Duodenal mucosa (tissue), 2 donors: Measurements from ENCODE around the gene KRTAP4-6.
"Not testable (repeated sequence)": the region's sequence is repeated elsewhere in the genome, so short reads cannot be mapped to it uniquely, and the experiment has no call there.

Source experiments
- H3K27ac ChIP-seq: one replicate; pipeline ENCODE4 v1.7.0; 2013; ENCODE audit warnings: low read depth, low read length
- H3K27me3 ChIP-seq, 2 donors: one replicate each; pipeline ENCODE4 v1.7.0; 2013; ENCODE audit warnings: low read length in 2 of 2, control low read depth in 1 of 2; ENCODE audit not compliant: insufficient read depth in 2 of 2, control insufficient read depth in 1 of 2
- H3K36me3 ChIP-seq, 2 donors: one replicate each; pipeline ENCODE4 v1.7.0; 2013; ENCODE audit warnings: low read length in 2 of 2, control low read depth in 1 of 2; ENCODE audit not compliant: insufficient read depth in 2 of 2, control insufficient read depth in 1 of 2
- H3K4me1 ChIP-seq, 2 donors: one replicate each; pipeline ENCODE4 v1.7.0; 2013; ENCODE audit warnings: low read length in 2 of 2, control low read depth in 1 of 2; ENCODE audit not compliant: insufficient read depth in 2 of 2, control insufficient read depth in 1 of 2
- H3K4me3 ChIP-seq, 2 donors: one replicate each; pipeline ENCODE4 v1.7.0; 2013; ENCODE audit warnings: low read length in 2 of 2, low read depth in 1 of 2
- H3K9ac ChIP-seq, 2 donors: one replicate each; pipeline ENCODE4 v1.7.0; 2013; ENCODE audit warnings: low read length in 2 of 2, low read depth in 1 of 2
- H3K9me3 ChIP-seq, 2 donors: one replicate each; pipeline ENCODE4 v1.7.0; 2013; ENCODE audit warnings: low read length in 2 of 2, control low read depth in 1 of 2; ENCODE audit not compliant: control insufficient read depth in 1 of 2

The KRTAP4-6 gene

DNA sequence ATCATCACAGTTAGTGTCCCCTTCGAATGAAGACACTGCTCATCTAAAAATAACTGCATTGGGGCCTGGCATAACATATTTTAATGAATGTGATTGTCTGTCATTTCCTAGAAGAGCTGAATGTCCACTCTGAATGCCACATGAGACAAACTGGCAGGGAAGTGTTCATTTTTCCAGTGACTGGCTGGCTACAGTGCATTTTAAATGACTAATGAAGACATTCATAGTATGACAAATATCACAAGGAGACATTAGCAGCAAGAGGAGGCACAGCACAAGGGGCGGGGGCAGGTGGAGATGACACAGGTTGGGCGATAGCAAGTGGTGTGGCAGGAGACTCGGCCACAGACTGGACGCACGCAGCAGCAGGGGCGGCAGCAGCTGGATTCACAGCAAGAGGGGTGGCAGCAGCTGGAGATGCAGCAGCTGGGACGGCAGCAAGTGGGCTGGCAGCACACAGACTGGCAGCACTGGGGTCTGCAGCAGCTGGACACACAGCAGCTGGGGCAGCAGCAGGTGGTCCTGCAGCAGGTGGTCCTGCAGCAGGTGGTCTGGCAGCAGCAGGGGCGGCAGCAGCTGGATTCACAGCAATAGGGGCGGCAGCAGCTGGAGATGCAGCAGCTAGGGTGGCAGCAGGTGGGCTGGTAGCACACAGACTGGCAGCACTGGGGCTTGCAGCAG is 8.8 kb upstream of the KRTAP4-6 start:
- H3K27me3 ChIP-seq, H3K9me3 ChIP-seq, H3K9ac ChIP-seq, H3K36me3 ChIP-seq, H3K4me3 ChIP-seq, H3K27ac ChIP-seq, H3K4me1 ChIP-seq: not testable (repeated sequence)

DNA sequence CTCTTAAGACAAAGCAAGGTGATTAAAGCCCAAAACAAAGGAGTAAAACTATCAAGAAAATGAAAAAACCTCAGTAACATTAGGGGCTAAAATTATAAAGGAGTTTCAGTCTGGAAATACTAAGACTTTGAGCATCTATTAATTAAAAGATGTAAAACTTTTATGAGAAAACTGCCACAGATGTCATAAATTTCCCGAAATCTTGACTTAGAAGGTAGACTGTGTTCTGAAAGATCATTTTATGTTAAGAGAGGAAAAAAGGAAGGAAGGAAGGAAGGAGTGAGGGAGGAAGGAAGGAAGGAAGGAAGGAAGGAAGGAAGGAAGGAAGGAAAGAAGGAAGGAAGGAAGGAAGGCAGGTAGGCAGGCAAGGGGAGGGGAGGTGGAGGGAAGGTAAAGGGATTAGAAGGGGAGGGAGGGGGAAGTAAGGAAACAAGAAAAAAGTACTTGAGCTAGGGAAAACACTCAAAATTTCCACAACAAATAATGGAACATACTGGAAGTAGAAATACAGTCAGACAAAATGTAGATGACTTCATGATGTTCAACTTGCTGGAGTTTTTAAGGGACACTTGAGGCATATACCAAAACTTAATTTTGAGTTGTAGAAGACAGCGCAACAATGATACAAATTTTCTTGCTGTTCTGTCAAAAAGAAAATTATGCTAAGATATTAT is 7.3 kb upstream of the KRTAP4-6 start:
- Histone ChIP-seq H3K4me3 (no peak overlapping the region), H3K36me3 (no peaks in the 10 kb centered on the region), H3K9ac (no peak overlapping the region), H3K9me3 (peaks cover 0 to 6% of the 10 kb centered on the region in 2 donors), H3K27me3 (no peaks in the 10 kb centered on the region), H3K27ac (no peak overlapping the region), H3K4me1 (no peaks in the 10 kb centered on the region)

DNA sequence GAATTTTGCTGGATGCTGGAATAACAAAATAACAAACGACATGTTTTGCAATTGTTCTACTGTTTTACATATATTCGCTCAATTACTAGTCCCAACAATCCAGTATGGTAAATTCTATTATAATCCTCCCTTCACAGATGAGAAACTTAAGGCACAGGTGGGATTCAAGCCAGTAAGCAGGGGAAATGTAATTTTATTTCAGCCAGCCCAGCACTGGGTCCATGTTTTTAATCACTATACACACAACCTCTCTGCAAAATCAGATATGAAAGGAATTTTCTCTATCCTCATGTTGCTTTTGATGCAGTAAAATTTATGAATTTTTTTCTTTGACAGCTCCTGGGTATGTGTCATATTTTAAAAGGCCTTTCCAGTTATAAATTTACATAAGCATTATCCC is 4.9 kb upstream of the KRTAP4-6 start:
- Histone ChIP-seq H3K9ac (no peak overlapping the region), H3K4me3 (no peak overlapping the region), H3K36me3 (no peaks in the 10 kb centered on the region), H3K27ac (no peak overlapping the region), H3K27me3 (no peaks in the 10 kb centered on the region), H3K9me3 (peaks cover 0 to 6% of the 10 kb centered on the region in 2 donors), H3K4me1 (no peaks in the 10 kb centered on the region)

DNA sequence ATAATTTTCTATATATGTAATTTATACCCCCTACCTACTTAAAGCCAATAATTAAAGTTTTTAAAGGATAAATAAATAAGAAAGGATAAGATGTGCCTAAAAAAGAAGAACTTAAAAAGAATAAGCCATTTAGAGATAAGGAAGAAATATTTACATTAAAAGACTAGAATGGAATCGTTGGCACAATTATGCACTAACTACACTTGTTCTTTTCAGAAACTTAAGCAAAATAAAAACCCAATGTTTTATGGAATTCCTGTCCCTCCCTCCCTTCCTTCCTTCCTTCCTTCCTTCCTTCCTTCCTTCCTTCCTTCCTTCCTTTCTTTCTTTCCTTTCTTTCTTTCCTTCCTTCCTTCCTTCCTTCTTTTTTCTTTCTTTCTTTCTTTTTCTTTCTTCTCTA is 4.5 kb upstream of the KRTAP4-6 start:
- no peak overlapping the region for H3K9ac ChIP-seq
- H3K27me3 ChIP-seq, result no peaks in the 10 kb centered on the region
- H3K4me1 ChIP-seq, result no peaks in the 10 kb centered on the region
- H3K36me3 ChIP-seq, result no peaks in the 10 kb centered on the region
- H3K27ac ChIP-seq, result no peak overlapping the region
- H3K9me3 ChIP-seq, result peaks cover 0 to 6% of the 10 kb centered on the region in 2 donors
- no peak overlapping the region for H3K4me3 ChIP-seq

DNA sequence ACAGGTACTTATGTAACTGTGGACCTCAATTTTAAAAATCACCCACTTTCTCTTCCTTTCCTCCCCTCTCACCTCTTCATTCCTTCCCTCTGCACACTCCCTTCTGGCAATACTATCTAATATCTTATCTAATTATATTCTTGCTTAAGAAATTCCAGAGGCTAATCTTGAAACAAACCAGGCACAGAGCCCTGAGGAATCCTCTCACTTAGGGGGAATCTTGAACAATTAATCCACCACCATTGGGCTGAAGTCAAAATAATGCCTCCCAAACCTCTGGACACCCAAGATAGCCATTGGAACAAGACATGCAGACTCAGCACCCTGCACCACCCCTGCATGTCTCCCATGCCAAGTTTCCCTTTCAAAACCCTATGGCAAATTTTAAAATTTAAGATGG is 1.0 kb upstream of the KRTAP4-6 start:
- no peak overlapping the region for H3K4me3 ChIP-seq
- no peaks in the 10 kb centered on the region for H3K36me3 ChIP-seq
- H3K27me3 ChIP-seq, result no peaks in the 10 kb centered on the region
- H3K9me3 ChIP-seq, result peaks cover 0 to 6% of the 10 kb centered on the region in 2 donors
- no peak overlapping the region for H3K9ac ChIP-seq
- no peaks in the 10 kb centered on the region for H3K4me1 ChIP-seq
- H3K27ac ChIP-seq, result no peak overlapping the region

DNA sequence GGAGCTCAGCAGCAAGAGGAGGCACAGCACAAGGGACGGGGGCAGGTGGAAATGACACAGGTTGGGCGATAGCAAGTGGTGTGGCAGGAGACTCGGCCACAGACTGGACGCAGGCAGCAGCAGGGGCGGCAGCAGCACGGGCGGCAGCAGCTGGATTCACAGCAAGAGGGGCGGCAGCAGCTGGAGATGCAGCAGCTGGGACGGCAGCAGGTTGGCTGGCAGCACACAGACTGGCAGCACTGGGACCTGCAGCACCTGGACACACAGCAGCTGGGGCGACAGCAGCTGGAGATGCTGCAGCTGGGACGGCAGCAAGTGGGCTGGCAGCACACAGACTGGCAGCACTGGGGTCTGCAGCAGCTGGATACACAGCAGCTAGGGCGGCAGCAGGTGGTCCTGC is 479 bp downstream of the KRTAP4-6 start:
- not testable (repeated sequence) for H3K9me3 ChIP-seq, H3K27me3 ChIP-seq, H3K27ac ChIP-seq, H3K9ac ChIP-seq, H3K4me1 ChIP-seq, H3K36me3 ChIP-seq, H3K4me3 ChIP-seq

DNA sequence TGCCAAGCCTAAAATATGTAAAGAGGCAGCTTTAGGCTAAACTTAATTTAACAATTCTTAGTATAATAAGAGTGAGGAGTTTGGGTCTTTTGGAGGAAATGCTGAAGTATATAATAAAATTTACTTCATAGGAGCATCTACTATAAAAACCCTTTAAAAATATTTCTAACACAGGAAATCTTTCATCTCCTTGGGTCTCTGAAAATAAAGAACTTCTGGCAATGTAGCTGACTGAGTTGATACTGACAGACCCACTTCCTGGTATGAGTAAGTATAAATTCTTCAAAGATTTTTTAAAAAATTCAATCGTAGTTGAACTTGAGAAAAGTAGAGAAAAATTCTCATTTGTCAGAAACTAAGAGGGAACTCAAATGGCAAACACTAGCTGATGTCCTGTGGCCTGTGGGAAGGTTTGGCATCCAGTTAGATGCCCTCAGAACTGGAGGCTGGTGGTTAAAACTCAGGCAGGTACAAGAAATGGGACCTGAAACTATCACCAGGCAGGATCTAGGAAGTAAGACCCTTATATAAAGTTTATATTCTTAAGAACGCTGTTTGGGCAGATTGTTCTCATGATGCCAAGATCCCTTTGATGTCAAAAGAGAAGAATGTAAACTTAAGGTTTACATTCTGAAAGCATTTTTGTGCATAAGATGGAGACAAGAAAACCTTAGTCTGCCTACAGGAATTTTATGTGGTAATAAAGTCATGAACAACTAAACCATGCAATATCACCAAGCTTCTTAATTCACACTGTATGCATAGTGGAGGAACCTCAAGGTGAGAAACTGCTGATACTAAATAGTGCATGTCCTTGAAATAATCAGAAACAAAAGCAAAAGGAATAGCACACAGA is 6.2 kb downstream of the KRTAP4-6 start:
- H3K36me3 ChIP-seq, result no peaks in the 10 kb centered on the region
- no peaks in the 10 kb centered on the region for H3K4me1 ChIP-seq
- no peak overlapping the region for H3K27ac ChIP-seq
- no peak overlapping the region for H3K9ac ChIP-seq
- no peaks in the 10 kb centered on the region for H3K27me3 ChIP-seq
- H3K4me3 ChIP-seq, result no peak overlapping the region
- no peaks in the 10 kb centered on the region for H3K9me3 ChIP-seq

DNA sequence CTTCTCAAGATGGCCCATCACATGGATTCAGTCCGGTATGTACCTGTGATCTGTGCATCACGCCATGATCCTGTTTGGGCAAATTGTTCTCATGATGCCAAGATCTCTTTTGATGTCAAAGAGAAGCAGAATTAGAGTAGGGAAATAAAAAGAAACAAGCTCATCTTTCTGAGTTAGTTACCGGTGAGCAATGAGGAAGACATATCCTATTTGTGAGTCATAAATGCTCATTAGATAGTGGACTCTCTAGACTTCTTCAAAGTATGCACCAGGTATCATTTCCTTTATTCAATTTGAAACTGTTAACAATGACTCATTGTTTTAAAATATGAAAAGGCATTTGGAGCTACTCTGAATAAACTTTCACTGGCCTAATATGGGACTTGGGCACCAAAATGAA is 8.4 kb downstream of the KRTAP4-6 start:
- H3K4me1 ChIP-seq, result no peaks in the 10 kb centered on the region
- H3K4me3 ChIP-seq, result no peak overlapping the region
- H3K36me3 ChIP-seq, result no peaks in the 10 kb centered on the region
- no peaks in the 10 kb centered on the region for H3K27me3 ChIP-seq
- H3K9ac ChIP-seq, result no peak overlapping the region
- H3K27ac ChIP-seq, result no peak overlapping the region
- H3K9me3 ChIP-seq, result no peaks in the 10 kb centered on the region

DNA sequence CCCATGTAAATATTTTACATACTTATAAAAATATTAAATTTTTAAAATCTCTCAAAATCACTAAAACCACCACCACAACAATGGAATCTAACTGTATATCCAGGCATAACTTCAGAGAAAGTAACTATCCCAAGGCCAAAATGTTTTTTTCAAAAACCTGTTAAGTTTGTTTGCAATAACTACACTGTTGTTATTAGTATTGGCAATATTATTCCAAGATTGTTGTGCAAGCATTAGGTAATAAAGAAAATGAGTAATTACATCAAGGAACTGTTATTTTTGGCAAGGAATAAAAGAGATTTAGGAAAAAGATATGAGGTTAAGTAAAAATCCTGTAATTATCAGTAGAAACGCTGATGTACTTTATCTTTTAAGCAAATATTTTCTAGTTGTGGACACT is 13.0 kb downstream of the KRTAP4-6 start:
- no peaks in the 10 kb centered on the region for H3K27me3 ChIP-seq
- no peak overlapping the region for H3K4me3 ChIP-seq
- H3K9me3 ChIP-seq, result no peaks in the 10 kb centered on the region
- H3K36me3 ChIP-seq, result no peaks in the 10 kb centered on the region
- no peak overlapping the region for H3K9ac ChIP-seq
- H3K4me1 ChIP-seq, result no peaks in the 10 kb centered on the region
- no peak overlapping the region for H3K27ac ChIP-seq

DNA sequence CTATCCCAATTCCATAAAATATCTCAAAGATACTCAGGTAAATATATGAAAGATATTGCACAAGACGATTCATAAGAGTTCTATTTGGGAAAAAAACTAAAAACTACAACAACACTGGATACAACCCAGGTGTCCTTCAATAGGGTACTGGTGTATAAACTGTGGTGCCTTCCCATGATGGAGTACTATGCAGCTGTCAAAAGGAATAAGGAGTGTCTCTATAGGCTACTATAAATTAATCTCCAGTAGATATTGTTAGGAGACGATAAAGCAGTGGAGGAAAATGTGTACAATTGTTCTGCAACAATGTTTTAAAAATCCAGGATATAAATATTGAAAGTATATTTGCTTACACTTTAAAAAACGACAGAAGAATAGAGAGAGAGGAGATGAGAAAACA is 13.9 kb downstream of the KRTAP4-6 start:
- H3K4me1 ChIP-seq, result no peaks in the 10 kb centered on the region
- H3K4me3 ChIP-seq, result no peak overlapping the region
- H3K27me3 ChIP-seq, result no peaks in the 10 kb centered on the region
- H3K36me3 ChIP-seq, result no peaks in the 10 kb centered on the region
- no peak overlapping the region for H3K9ac ChIP-seq
- no peaks in the 10 kb centered on the region for H3K9me3 ChIP-seq
- no peak overlapping the region for H3K27ac ChIP-seq
